Measurements from ENCODE around the gene PPARGC1A. TPM values are rescaled to one million over a fixed set of nuclear protein-coding genes. Genes with fewer than 3 reads are reported as not detected.
A peak's percentile ranks its signal among the peaks of the same experiment; 100 is the strongest.

PPARGC1A gene
- total and polyA plus RNA-seq, 9 donors = 0.38 to 6.3 (median 2.2) TPM

GRCh38 chr4:23894021-23894420, 4.2 kb upstream of the PPARGC1A start:
- Histone ChIP-seq H3K4me1 (ENCODE audit: insufficient read depth) (peaks cover 4% of the 10 kb centered on the region), H3K27me3 (no peaks in the 10 kb centered on the region), H3K36me3 (no peaks in the 10 kb centered on the region), H3K9me3 (no peaks in the 10 kb centered on the region), H3K4me3 (no peak overlapping the region), H3K27ac (no peak overlapping the region)
- 52 to 67% (median 62%) methylated on average over 2 of the region's 2 CpGs for WGBS, 3 donors
- no peak for DNase-seq
- TF ChIP-seq CTCF (IDR thresholded peaks at IDR 0.05) (no peak), EP300 (IDR thresholded peaks at IDR 0.05) (no peak), POLR2A (IDR thresholded peaks at IDR 0.05) (no peak)
- intact Hi-C loops (cut with DNase I) = no loop called here

GRCh38 chr4:23891064-23891421, 1.2 kb upstream of the PPARGC1A start:
- H3K36me3 ChIP-seq = no peaks in the 10 kb centered on the region
- no peak for DNase-seq
- peaks cover 4% of the 10 kb centered on the region for H3K4me1 ChIP-seq (ENCODE audit: insufficient read depth)
- no peaks in the 10 kb centered on the region for H3K9me3 ChIP-seq
- no peaks in the 10 kb centered on the region for H3K27me3 ChIP-seq
- H3K4me3 ChIP-seq = peak overlapping the region; percentile 36
- intact Hi-C loops (cut with DNase I) = no loop called here
- TF ChIP-seq POLR2A (IDR thresholded peaks at IDR 0.05) (no peak), EP300 (IDR thresholded peaks at IDR 0.05) (no peak), CTCF (IDR thresholded peaks at IDR 0.05) (no peak)
- WGBS, 3 donors = 15 to 26% (median 15%) methylated on average over 1 of the region's 1 CpG
- no peak overlapping the region for H3K27ac ChIP-seq

GRCh38 chr4:23890369-23891063, 669 bp upstream of the PPARGC1A start:
- Histone ChIP-seq H3K27me3 (no peaks in the 10 kb centered on the region), H3K4me1 (ENCODE audit: insufficient read depth) (peaks cover 4% of the 10 kb centered on the region), H3K9me3 (no peaks in the 10 kb centered on the region), H3K4me3 (peak overlapping the region; percentile 36), H3K27ac (no peak overlapping the region), H3K36me3 (no peaks in the 10 kb centered on the region)
- TF ChIP-seq EP300 (IDR thresholded peaks at IDR 0.05) (no peak), CTCF (IDR thresholded peaks at IDR 0.05) (no peak), POLR2A (IDR thresholded peaks at IDR 0.05) (no peak)
- 0 to 2% (median 1%) methylated on average over 9 of the region's 9 CpGs for WGBS, 3 donors
- intact Hi-C loops (cut with DNase I) = no loop called here
- DNase-seq = no peak

- no peaks in the 10 kb centered on the region for H3K36me3 ChIP-seq
- intact Hi-C loops (cut with DNase I) = no loop called here
- WGBS, 3 donors = 1% methylated on average over 3 of the region's 3 CpGs
- peak overlapping the region in 1 of 2 donors; percentile 24 for H3K27ac ChIP-seq
- DNase-seq = no peak
- peak overlapping the region; percentile 36 for H3K4me3 ChIP-seq
- no peaks in the 10 kb centered on the region for H3K27me3 ChIP-seq
- peaks cover 4% of the 10 kb centered on the region for H3K4me1 ChIP-seq (ENCODE audit: insufficient read depth)
- no peaks in the 10 kb centered on the region for H3K9me3 ChIP-seq
- TF ChIP-seq CTCF (IDR thresholded peaks at IDR 0.05) (no peak), POLR2A (IDR thresholded peaks at IDR 0.05) (no peak), EP300 (IDR thresholded peaks at IDR 0.05) (no peak)
Observed at GRCh38 chr4:23889391-23889790, 456 bp downstream of the PPARGC1A start.

All from ovary (tissue), 9 donors.